HepG2 (cell line): Measurements from ENCODE around the gene FAM200B. TPM values are rescaled to one million over a fixed set of nuclear protein-coding genes. Genes with fewer than 3 reads are reported as not detected.
A peak's percentile ranks its signal among the peaks of the same experiment; 100 is the strongest.

Experiments
- ATAC-seq: fragments of 200-7000 bp; cut with Tn5 transposase; 3 replicates; pipeline ENCODE4 v1.9.1; 2020; ENCODE audit warnings: mild to moderate bottlenecking, moderate library complexity
- BruUV-seq: library from RNA; stranded (reverse); fragments of 400-500 nt; replicated peaks from 2 replicates; lab custom pipeline; 2021; lab: Mats Ljungman, UMichigan
- CTCF ChIA-PET: fragments of 300-600 bp; formaldehyde crosslinking; extraction: SDS; loops from one replicate; lab custom pipeline; 2021; ENCODE audit warnings: low total read pairs, inconsistent platforms, low intra/inter-chr PET ratio; lab: Yijun Ruan, JAX
- POLR2A ChIA-PET: fragments of 350-600 bp; sonication (Branson Sonifier 250); formaldehyde crosslinking; loops from one replicate; lab custom pipeline; 2020; ENCODE audit warnings: antibody characterized with exemption, inconsistent platforms; lab: Yijun Ruan, JAX
- DNase-seq: peaks from one replicate; pipeline ENCODE4 v3.0.0-alpha.2; 2015; ENCODE audit warnings: low spot score
- FAIRE-seq: peaks from 3 replicates; lab custom pipeline; 2011; peaks lifted over from hg19 to GRCh38; lab: Jason Lieb, UNC
- H2AFZ ChIP-seq: one replicate; pipeline ENCODE4 v1.6.1; 2011; ENCODE audit warnings: low read length, inconsistent platforms
- H3K27ac ChIP-seq: fragments of 300-600 bp; 3 replicates; pipeline ENCODE4 v1.8.0; 2011; ENCODE audit warnings: mixed run types, mild to moderate bottlenecking, mixed read lengths, low read length, inconsistent platforms; ENCODE audit not compliant: insufficient read depth; ENCODE audit errors: extremely low read length
- H3K27me3 ChIP-seq, 2 experiments: fragments of 200-600 bp in 1 of 2; 2 replicates in 1 of 2; 3 replicates in 1 of 2; pipeline versions ENCODE4 v1.6.0 to v1.8.0; 2011; ENCODE audit warnings: low read length in 2 of 2, mild to moderate bottlenecking in 2 of 2, moderate library complexity in 2 of 2, inconsistent platforms in 1 of 2; ENCODE audit not compliant: insufficient read depth in 2 of 2, control insufficient read depth in 1 of 2
- H3K36me3 ChIP-seq, 2 experiments: fragments of 200-600 bp in 1 of 2; replicated peaks in 1 of 2; 2 replicates in 1 of 2; 3 replicates in 1 of 2; pipeline versions ENCODE4 v1.5.1 to v1.8.0; 2011; ENCODE audit warnings: low read length in 2 of 2, inconsistent platforms in 1 of 2; ENCODE audit not compliant: insufficient read depth in 2 of 2, control insufficient read depth in 1 of 2
- H3K4me1 ChIP-seq: 2 replicates; pipeline ENCODE4 v1.5.1; 2012; ENCODE audit warnings: low read length, inconsistent platforms; ENCODE audit not compliant: insufficient read depth
- H3K4me2 ChIP-seq: 2 replicates; pipeline ENCODE4 v1.6.0; 2011; ENCODE audit warnings: low read depth, low read length, inconsistent platforms
- H3K4me3 ChIP-seq, 3 experiments: fragments of 200-600 bp in 1 of 3; sonication (generic), shearing (Covaris generic) in 1 of 3; replicated peaks in 1 of 3; 2 replicates each; pipeline ENCODE4 v1.5.1; 2011 to 2016; ENCODE audit warnings: low read length in 3 of 3, inconsistent platforms in 2 of 3, low read depth in 2 of 3, mild to moderate bottlenecking in 2 of 3, control low read depth in 1 of 3, mixed read lengths in 1 of 3; ENCODE audit not compliant: insufficient read depth in 1 of 3
- H3K79me2 ChIP-seq: one replicate; pipeline ENCODE4 v1.6.1; 2011; ENCODE audit warnings: low read length, inconsistent platforms; ENCODE audit not compliant: insufficient read depth
- H3K9ac ChIP-seq: 2 replicates; pipeline ENCODE4 v1.6.0; 2011; ENCODE audit warnings: mild to moderate bottlenecking, low read depth, low read length, inconsistent platforms; ENCODE audit not compliant: insufficient read depth
- H3K9me3 ChIP-seq: 2 replicates; pipeline ENCODE4 v1.5.1; 2012; ENCODE audit warnings: mild to moderate bottlenecking, low read length
- H4K20me1 ChIP-seq: 2 replicates; pipeline ENCODE4 v1.6.0; 2011; ENCODE audit warnings: inconsistent platforms, mild to moderate bottlenecking, low read length, moderate library complexity; ENCODE audit not compliant: insufficient read depth
- ZNF3 ChIP-seq: IDR thresholded peaks from 2 replicates; pipeline ENCODE4 v1.7.0; 2017; ENCODE audit warnings: inconsistent platforms
- WGBS: methylation state at CpG from one replicate; pipeline ENCODE4 v1.1.6; 2017; ENCODE audit warnings: low lambda C conversion rate; 5-methylcytosine and 5-hydroxymethylcytosine counted together
- in situ Hi-C: cut with HindIII; loops from 2 replicates; pipeline ENCODE4 v1.10.0; 2017; ENCODE audit warnings: low pct_unique_long_range_greater_than_20kb; ENCODE audit not compliant: extremely low pct_ligation_motif_present
- intact Hi-C: fragments of 100-400 bp; cut with micrococcal nuclease; formaldehyde crosslinking; loops from one replicate; pipeline ENCODE4 v1.10.0; 2022; ENCODE audit not compliant: unreplicated experiment
- polyA plus RNA-seq, 8 experiments: library from polyadenylated mRNA; depleted of rRNA in 3 of 8; stranded (reverse) in 7 of 8; unstranded in 1 of 8; fragments of >200 nt; fragmentation: Illumina TruSeq in 4 of 8; extraction: Trizol in 4 of 8; gene quantifications; 2 replicates each; pipeline versions ENCODE4 v1.2.1 to v1.2.3, GENCODE V29; 2011 to 2016; ENCODE audit warnings: low read depth in 4 of 8, missing spikeins in 1 of 8, mixed read lengths in 1 of 8; ENCODE audit not compliant: insufficient read depth in 1 of 8
- total RNA-seq, 5 experiments: library from RNA; depleted of rRNA; stranded (reverse); fragments of >200 nt; fragmentation: Illumina TruSeq; extraction: Trizol; gene quantifications; 2 replicates each; pipeline ENCODE4 v1.2.3, GENCODE V29; 2016; ENCODE audit warnings: low read depth in 1 of 5
- TF ChIP-seq, protein P1 (sequence below): sonication (generic); formaldehyde crosslinking; IDR thresholded peaks from 2 replicates; pipeline ENCODE4 v1.8.1; 2023; ENCODE audit warnings: mild to moderate bottlenecking, inconsistent platforms, moderate library complexity, missing genetic modification reagents, borderline replicate concordance
- TF ChIP-seq, protein P2 (sequence below): IDR thresholded peaks from 2 replicates; pipeline ENCODE4 v1.6.1; 2012; ENCODE audit warnings: low read depth, low read length, improper control_type of control experiment
- TF ChIP-seq, protein P3 (sequence below): sonication (generic); formaldehyde crosslinking; IDR thresholded peaks from 2 replicates; pipeline ENCODE4 v1.8.1; 2023; ENCODE audit warnings: missing genetic modification reagents, inconsistent platforms, borderline replicate concordance

FAM200B gene
- total and polyA plus RNA-seq, 2 of the 13 experiments (the other 11 are each of a cell fraction or from before 2014, with no cell fraction given), result 25.6 to 41.8 TPM

DNA sequence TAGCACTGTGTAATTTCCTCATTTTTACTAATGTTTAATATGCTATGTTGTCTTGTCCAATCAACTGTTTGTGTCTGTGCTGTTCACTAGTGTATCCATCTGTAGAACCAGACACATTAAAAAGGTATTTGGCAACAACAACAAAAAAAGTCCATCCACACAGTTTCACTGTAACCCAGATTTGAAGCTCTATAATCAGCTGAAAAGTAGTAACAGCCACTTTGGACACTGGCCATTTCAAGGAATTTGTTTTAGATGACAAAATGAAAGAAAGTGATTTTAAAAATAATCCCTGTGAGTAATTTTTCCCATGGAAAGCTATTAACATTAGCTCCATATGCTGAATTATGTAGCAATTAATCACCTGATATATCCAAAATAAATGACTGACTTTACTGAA lies 24.3 kb upstream of the FAM200B start (continued):
- TF ChIP-seq, protein P1, sequence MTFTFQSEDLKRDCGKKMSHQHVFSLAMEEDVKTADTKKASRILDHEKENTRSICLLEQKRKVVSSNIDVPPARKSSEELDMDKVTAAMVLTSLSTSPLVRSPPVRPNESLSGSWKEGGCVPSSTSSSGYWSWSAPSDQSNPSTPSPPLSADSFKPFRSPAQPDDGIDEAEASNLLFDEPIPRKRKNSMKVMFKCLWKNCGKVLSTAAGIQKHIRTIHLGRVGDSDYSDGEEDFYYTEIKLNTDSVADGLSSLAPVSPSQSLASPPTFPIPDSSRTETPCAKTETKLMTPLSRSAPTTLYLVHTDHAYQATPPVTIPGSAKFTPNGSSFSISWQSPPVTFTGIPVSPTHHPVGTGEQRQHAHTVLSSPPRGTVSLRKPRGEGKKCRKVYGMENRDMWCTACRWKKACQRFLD (CRISPR knock-in tag), result no peak
- TF ChIP-seq, all 625 proteins: peak for 0

DNA sequence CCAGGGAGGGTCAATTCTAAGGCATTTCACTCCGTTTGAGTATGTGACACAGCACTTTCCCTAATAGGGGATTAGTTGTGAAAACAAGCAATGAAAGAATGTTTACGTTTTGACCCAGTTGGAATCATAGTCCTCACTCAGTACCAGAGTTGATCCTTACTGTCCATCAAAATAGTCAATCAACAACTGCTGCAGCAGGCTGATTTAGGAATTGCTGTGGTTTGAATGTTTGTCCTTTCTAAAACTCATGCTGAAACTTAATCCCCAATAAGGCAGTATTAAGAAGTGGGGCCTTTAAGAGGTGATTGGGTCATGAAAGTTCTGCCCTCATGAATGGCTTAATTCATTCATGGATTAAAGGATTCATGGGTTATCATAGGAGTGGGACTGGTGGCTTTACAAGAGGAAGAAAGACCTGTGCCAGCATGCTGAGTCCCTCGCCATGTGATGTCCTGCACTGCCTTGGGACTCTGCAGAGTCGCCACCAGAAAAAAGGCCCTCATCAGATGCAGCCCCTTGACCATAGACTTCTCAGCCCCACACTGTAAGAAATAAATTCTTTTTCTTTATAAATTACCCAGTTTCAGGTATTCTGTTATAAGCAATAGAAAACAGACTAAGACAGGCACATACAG lies 23.4 kb upstream of the FAM200B start:
- no peak for DNase-seq
- in situ Hi-C loops (loop anchor here (25.0 kb wide), 1 partner anchor 646 kb away; the partner anchor contains the start of gene CPEB2), intact Hi-C loops (loop anchor here (10.0 kb wide), 1 partner anchor 653 kb away; the partner anchor contains the start of gene CPEB2)
- 85% methylated on average over 4 of the region's 4 CpGs for WGBS
- ChIA-PET POLR2A (interaction anchor here (1.1 kb wide), 1 partner anchor 12 kb away, joined by 4 read pairs; no protein-coding TSS in a partner anchor), CTCF (no interaction called here)
- Histone ChIP-seq H2AFZ (no peak overlapping the region), H3K9me3 (no peaks in the 10 kb centered on the region), H3K36me3 (no peaks in the 10 kb centered on the region), H3K4me2 (no peak overlapping the region), H3K9ac (no peak overlapping the region), H3K4me1 (peaks cover 22% of the 10 kb centered on the region), H3K27ac (no peak overlapping the region), H3K79me2 (peaks cover 14% of the 10 kb centered on the region), H3K27me3 (no peaks in the 10 kb centered on the region; a peak in 1 of 5 replicates), H3K4me3 (no peak overlapping the region), H4K20me1 (no peaks in the 10 kb centered on the region)
- FAIRE-seq, result no peak
- TF ChIP-seq, protein P2, sequence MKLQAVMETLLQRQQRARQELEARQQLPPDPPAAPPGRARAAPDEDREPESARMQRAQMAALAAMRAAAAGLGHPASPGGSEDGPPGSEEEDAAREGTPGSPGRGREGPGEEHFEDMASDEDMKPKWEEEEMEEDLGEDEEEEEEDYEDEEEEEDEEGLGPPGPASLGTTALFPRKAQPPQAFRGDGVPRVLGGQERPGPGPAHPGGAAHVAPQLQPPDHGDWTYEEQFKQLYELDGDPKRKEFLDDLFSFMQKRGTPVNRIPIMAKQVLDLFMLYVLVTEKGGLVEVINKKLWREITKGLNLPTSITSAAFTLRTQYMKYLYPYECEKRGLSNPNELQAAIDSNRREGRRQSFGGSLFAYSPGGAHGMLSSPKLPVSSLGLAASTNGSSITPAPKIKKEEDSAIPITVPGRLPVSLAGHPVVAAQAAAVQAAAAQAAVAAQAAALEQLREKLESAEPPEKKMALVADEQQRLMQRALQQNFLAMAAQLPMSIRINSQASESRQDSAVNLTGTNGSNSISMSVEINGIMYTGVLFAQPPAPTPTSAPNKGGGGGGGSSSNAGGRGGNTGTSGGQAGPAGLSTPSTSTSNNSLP, result no peak
- TF ChIP-seq, protein P3, sequence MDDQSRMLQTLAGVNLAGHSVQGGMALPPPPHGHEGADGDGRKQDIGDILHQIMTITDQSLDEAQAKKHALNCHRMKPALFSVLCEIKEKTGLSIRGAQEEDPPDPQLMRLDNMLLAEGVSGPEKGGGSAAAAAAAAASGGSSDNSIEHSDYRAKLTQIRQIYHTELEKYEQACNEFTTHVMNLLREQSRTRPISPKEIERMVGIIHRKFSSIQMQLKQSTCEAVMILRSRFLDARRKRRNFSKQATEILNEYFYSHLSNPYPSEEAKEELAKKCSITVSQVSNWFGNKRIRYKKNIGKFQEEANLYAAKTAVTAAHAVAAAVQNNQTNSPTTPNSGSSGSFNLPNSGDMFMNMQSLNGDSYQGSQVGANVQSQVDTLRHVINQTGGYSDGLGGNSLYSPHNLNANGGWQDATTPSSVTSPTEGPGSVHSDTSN (CRISPR knock-in tag), result no peak
- TF ChIP-seq ZNF3, result peak; percentile 82
- ATAC-seq, result no peak
- no TSS peak for BruUV-seq
